ENCODE data around the gene RPS16. TPM values are rescaled to one million over a fixed set of nuclear protein-coding genes. Genes with fewer than 3 reads are reported as not detected.

The RPS16 gene
- total RNA-seq, 1 donor from 2014 or later: 4,002 TPM

DNA sequence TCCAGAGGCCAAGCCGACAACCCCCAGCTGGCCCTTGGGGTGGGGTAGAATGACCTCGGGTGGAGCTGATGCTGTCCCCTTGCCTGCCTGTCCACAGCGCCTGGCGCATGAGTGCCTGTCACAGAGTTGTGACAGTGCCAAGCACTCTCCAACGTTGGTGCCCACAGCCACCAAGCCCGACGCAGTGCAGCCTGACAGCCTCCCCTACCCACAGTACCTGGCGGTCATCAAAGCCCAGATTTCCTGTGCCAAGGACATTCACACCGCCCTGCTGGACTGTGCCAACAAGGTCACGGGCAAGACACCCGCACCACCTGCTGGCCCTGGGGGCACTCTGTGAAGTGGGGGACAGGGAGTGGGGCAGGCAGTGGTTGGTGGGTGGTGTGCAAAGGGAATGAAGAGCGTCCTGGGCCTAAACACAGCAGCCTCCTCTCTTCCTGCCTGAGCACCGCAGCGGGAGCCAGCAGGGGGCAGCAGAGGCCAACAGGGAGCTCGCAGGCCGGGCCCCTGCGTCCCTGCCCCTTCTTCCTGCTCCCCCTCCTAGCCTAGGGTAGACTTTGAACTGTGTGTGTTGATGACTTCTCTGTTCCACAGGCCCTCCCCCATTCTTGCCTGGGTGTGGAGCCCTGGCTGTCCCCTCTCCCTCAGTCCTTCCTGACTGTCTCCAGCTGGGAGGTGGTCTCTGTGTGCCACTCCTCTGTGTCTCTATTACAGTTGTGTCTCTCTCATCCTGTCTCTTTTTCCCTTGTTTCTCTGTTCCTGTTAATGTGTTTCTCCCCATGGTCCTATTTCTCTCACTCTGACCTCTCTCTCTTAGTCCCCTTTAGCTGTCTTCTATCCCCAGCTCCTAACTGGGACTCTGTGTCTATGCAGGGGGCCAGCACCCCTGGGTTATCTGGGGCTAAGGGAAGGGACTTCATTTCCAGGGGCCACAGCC lies 38.1 kb downstream of the RPS16 start:
- Mint-ChIP-seq H3K36me3 (ENCODE audit: low read depth) (peaks cover 41% of the 10 kb centered on the region), H3K4me3 (peak overlapping the region; percentile 67), H3K9me3 (no peaks in the 10 kb centered on the region), H3K4me1 (peaks cover 62% of the 10 kb centered on the region), H3K27ac (peak overlapping the region; percentile 91), H3K27me3 (no peaks in the 10 kb centered on the region)
- peak; percentile 91 for DNase-seq
- intact Hi-C loops (cut with micrococcal nuclease): loop anchor here (1.0 to 2.0 kb wide), 4 partner anchors 15 to 135 kb away; partner anchors contain the start of genes EID2B and PLEKHG2
- POLR2A ChIA-PET: interaction anchor here (0.5 to 8.1 kb wide), 23 partner anchors 10 to 272 kb away, joined by 3 to 213 read pairs (median 4); partner anchors contain the start of genes DLL3, EID2, EID2B and GMFG
- CTCF ChIA-PET: interaction anchor here (0.9 to 8.3 kb wide), 8 partner anchors 10 to 276 kb away, joined by 3 to 168 read pairs (median 6); partner anchors contain the start of genes EID2B, PLEKHG2, RPS16 and SAMD4B
- TF ChIP-seq, protein P1, sequence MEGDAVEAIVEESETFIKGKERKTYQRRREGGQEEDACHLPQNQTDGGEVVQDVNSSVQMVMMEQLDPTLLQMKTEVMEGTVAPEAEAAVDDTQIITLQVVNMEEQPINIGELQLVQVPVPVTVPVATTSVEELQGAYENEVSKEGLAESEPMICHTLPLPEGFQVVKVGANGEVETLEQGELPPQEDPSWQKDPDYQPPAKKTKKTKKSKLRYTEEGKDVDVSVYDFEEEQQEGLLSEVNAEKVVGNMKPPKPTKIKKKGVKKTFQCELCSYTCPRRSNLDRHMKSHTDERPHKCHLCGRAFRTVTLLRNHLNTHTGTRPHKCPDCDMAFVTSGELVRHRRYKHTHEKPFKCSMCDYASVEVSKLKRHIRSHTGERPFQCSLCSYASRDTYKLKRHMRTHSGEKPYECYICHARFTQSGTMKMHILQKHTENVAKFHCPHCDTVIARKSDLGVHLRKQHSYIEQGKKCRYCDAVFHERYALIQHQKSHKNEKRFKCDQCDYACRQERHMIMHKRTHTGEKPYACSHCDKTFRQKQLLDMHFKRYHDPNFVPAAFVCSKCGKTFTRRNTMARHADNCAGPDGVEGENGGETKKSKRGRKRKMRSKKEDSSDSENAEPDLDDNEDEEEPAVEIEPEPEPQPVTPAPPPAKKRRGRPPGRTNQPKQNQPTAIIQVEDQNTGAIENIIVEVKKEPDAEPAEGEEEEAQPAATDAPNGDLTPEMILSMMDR (IDR thresholded peaks at IDR 0.05): peak; percentile 84
- ATAC-seq (ENCODE audit: low read depth): peak; percentile 59

DNA sequence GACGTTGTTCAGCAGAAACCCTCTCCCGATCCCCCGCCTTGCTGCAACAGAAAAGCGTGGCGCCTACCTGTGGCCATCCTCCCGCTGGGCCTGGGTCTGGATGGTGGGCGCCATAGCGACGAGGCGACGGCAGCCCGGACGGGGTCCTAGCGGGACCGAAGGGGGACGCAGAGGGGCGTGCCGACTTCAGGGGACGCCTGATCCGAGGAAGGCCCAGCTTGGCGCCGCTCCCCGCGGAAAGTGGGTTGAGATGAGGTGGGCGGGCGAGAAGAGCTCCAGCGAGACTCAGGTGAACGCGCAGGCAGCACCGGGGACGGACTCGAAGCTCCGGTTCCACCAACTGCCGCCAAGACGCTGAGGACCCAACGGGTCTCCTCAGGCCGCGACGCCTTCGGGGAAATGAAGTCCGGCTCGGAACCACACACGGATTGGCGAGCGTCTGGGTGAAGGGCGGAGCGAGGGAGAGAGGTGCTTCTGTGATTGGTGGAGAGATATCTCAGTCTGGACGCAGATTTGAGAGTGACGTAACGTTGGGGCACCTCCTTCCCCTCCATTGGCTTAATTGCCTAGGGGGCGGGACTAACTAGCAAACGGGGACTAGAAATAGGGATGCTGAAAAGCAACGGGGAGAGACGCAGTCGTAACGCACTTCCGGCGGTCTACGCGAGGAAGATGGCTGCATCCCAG lies 44.9 kb downstream of the RPS16 start, which contains the start of the genes MED29 and PAF1:
MED29 (plus strand) TSS at position 628 of the 687 bp plus-strand sequence; CDS start at position 673, 45 bp downstream.
PAF1 (minus strand) TSS at position 356 of the 687 bp plus-strand sequence; CDS start at position 114, 242 bp downstream.
- ChIA-PET CTCF (interaction anchor here (1.0 to 2.2 kb wide), 5 partner anchors 21 to 269 kb away, joined by 5 to 21 read pairs (median 6); partner anchors contain the start of genes PLEKHG2, RPS16 and SAMD4B), POLR2A (interaction anchor here (0.6 to 4.0 kb wide), 21 partner anchors 8 to 443 kb away, joined by 3 to 74 read pairs (median 5); partner anchors contain the start of genes GMFG, PLEKHG2, RPS16 and SAMD4B)
- H3K27ac Mint-ChIP-seq: peak within 1 kb of the TSS; percentile 98
- TF ChIP-seq, protein P1 (IDR thresholded peaks at IDR 0.05): no peak
- H3K4me1 Mint-ChIP-seq: peaks cover 38% of the 10 kb centered on the region
- H3K36me3 Mint-ChIP-seq (ENCODE audit: low read depth): peaks cover 78% of the 10 kb centered on the region
- peak; percentile 84 for DNase-seq
- ATAC-seq (ENCODE audit: low read depth): peak; percentile 91
- peak within 1 kb of the TSS; percentile 91 for H3K4me3 Mint-ChIP-seq
- no peaks in the 10 kb centered on the region for H3K9me3 Mint-ChIP-seq
- no peaks in the 10 kb centered on the region for H3K27me3 Mint-ChIP-seq
- intact Hi-C loops (cut with micrococcal nuclease): loop anchor here (1.0 to 2.0 kb wide), 8 partner anchors 10 to 266 kb away; partner anchors contain the start of genes PAK4, PLEKHG2, SAMD4B and SUPT5H

DNA sequence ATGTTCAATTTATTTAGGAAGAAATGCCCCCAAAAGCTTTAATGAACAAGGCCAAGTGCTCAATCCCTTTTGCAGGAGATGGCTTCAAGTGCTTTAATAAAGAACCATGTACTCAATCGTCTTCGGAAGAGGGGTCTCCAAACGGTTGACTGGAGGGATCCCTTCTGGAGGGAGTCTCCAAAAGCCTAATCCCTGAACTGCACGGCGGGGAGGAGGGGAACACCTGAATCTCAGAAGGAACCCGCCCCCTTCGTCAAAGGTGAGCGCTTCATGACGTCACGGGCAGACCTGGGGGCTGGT lies 45.3 kb downstream of the RPS16 start:
- TF ChIP-seq, protein P1 (IDR thresholded peaks at IDR 0.05): no peak
- peaks cover 80% of the 10 kb centered on the region for H3K36me3 Mint-ChIP-seq (ENCODE audit: low read depth)
- ChIA-PET POLR2A (interaction anchor here (0.9 to 4.0 kb wide), 14 partner anchors 8 to 443 kb away, joined by 3 to 74 read pairs (median 11); partner anchors contain the start of genes GMFG, PLEKHG2, RPS16 and SAMD4B), CTCF (interaction anchor here (1.0 to 2.2 kb wide), 5 partner anchors 21 to 268 kb away, joined by 5 to 21 read pairs (median 6); partner anchors contain the start of genes PLEKHG2, RPS16 and SAMD4B)
- ATAC-seq (ENCODE audit: low read depth): no peak
- intact Hi-C loops (cut with micrococcal nuclease): loop anchor here (2.0 kb wide), 2 partner anchors 40 to 266 kb away; partner anchors contain the start of gene PAK4
- H3K4me1 Mint-ChIP-seq: peaks cover 42% of the 10 kb centered on the region
- peak overlapping the region; percentile 98 for H3K27ac Mint-ChIP-seq
- H3K9me3 Mint-ChIP-seq: no peaks in the 10 kb centered on the region
- DNase-seq: no peak
- H3K4me3 Mint-ChIP-seq: peak overlapping the region; percentile 91
- no peaks in the 10 kb centered on the region for H3K27me3 Mint-ChIP-seq

DNA sequence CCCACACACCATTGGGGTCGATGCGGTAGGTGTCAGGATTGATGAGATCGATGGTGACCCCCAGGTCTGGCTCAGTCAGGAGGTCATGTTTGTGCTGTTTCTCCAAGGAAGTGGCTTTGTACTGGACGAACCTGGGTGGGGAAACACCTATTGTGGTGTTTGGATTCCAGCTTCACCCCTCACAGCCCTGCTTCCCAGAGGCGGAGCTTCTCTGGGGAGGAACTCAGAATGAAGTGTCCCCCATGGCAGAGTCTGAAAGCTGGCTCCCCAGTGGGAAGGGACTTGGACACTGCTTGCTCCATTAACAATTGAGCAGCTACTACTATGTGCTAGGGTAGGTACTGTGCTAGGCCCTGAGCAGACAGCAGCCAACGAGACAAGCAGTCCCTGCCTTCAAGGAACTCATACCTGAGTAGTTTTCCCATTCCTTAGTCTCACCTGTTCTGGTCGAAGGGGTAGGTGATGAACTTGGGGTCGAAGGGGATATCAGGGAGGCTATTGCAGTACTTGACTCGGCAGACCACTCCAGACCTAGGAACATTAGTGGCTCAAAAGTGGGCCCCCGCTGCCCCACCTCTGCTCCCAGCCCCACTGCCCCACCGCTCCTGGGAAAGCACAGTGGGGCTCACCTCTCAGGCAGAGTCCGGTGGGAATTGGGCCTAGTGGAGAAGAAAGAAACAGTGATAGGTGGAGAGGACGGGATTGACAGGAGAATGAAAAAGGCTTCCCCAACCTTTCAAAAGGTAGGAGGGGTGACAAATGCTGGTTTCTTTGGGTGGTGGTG lies 45.9 kb downstream of the RPS16 start:
- ChIA-PET CTCF (interaction anchor here (1.1 kb wide), 1 partner anchor 267 kb away, joined by 3 read pairs; no protein-coding TSS in a partner anchor), POLR2A (interaction anchor here (2.7 to 4.0 kb wide), 4 partner anchors 13 to 47 kb away, joined by 35 to 74 read pairs (median 54); partner anchors contain the start of genes RPS16, SAMD4B and ZFP36)
- TF ChIP-seq, protein P1 (IDR thresholded peaks at IDR 0.05): no peak
- Mint-ChIP-seq H3K9me3 (no peaks in the 10 kb centered on the region), H3K4me3 (peak overlapping the region; percentile 91), H3K36me3 (ENCODE audit: low read depth) (peaks cover 80% of the 10 kb centered on the region), H3K4me1 (peaks cover 40% of the 10 kb centered on the region), H3K27ac (peak overlapping the region; percentile 98), H3K27me3 (no peaks in the 10 kb centered on the region)
- ATAC-seq (ENCODE audit: low read depth) (no peak), DNase-seq (no peak)
- intact Hi-C loops (cut with micrococcal nuclease): loop anchor here (2.0 kb wide), 2 partner anchors 39 to 265 kb away; partner anchors contain the start of gene PAK4

Measured in activated B cell treated with CpG ODN at 0.5 μM for 24 hours (primary cell).